Kidney (tissue), 14 donors: ENCODE measurements around the gene EXOC3. TPM values are rescaled to one million over a fixed set of nuclear protein-coding genes. Genes with fewer than 3 reads are reported as not detected.
A peak's percentile ranks its signal among the peaks of the same experiment; 100 is the strongest.

Source experiments
- DNase-seq, 5 donors: peaks; one replicate each; pipeline ENCODE4 v3.0.0-alpha.2; 2013 to 2020
- FAIRE-seq: peaks from 2 replicates; lab custom pipeline; 2012; peaks lifted over from hg19 to GRCh38; lab: Jason Lieb, UNC
- H3K27ac ChIP-seq, 2 donors: one replicate each; pipeline ENCODE4 v1.7.0; 2013; ENCODE audit warnings: low read depth in 2 of 2, low read length in 2 of 2, inconsistent platforms in 1 of 2
- H3K27me3 ChIP-seq: one replicate; pipeline ENCODE4 v1.7.1; 2013; ENCODE audit warnings: low read length, inconsistent platforms; ENCODE audit not compliant: control insufficient read depth, insufficient read depth
- H3K36me3 ChIP-seq, 3 donors: one replicate each; pipeline versions ENCODE4 v1.7.0 to v1.7.1; 2013; ENCODE audit warnings: low read length in 3 of 3, control low read depth in 1 of 3, inconsistent platforms in 1 of 3; ENCODE audit not compliant: insufficient read depth in 3 of 3, control insufficient read depth in 2 of 3
- H3K4me1 ChIP-seq, 3 donors: one replicate each; pipeline versions ENCODE4 v1.7.0 to v1.7.1; 2013; ENCODE audit warnings: low read length in 3 of 3, inconsistent platforms in 1 of 3, low read depth in 1 of 3; ENCODE audit not compliant: control insufficient read depth in 2 of 3, insufficient read depth in 2 of 3
- H3K4me3 ChIP-seq, 3 donors: one replicate each; pipeline versions ENCODE4 v1.7.0 to v1.8.1; 2013; ENCODE audit warnings: low read length in 3 of 3, control low read depth in 1 of 3, inconsistent platforms in 1 of 3
- H3K9ac ChIP-seq, 3 donors: one replicate each; pipeline versions ENCODE4 v1.7.0 to v1.7.1; 2013; ENCODE audit warnings: low read length in 3 of 3, control low read depth in 1 of 3, inconsistent platforms in 1 of 3
- H3K9me3 ChIP-seq, 3 donors: one replicate each; pipeline versions ENCODE4 v1.7.0 to v1.7.1; 2013; ENCODE audit warnings: low read length in 3 of 3, control low read depth in 1 of 3, inconsistent platforms in 1 of 3; ENCODE audit not compliant: control insufficient read depth in 2 of 3, insufficient read depth in 1 of 3
- CTCF ChIP-seq: IDR thresholded peaks from 3 replicates; pipeline ENCODE4 v1.5.1; 2012; ENCODE audit warnings: mild to moderate bottlenecking, moderate library complexity, borderline replicate concordance; ENCODE audit not compliant: insufficient read depth; ENCODE audit errors: extremely low read depth
- intact Hi-C: fragments of 100-400 bp; cut with DNase I; formaldehyde crosslinking; loops from one replicate; pipeline ENCODE4 v1.11.1; 2022
- polyA plus RNA-seq: library from polyadenylated mRNA; stranded (reverse); fragments of 350-450 nt; fragmentation: Illumina TruSeq; extraction: RNeasy Lipid Tissue Mini Kit (QIAGEN cat#74804); gene quantifications from one replicate; pipeline ENCODE4 v1.2.3, GENCODE V29; 2014; ENCODE audit warnings: low read depth, low replicate concordance; ENCODE audit not compliant: insufficient read depth
- total RNA-seq: library from RNA; stranded (reverse); fragmentation: NEBNext Ultra II Directional; extraction: Animal tissue kit (Norgen Biotek cat#: 25700); gene quantifications from one replicate; pipeline ENCODE4 v1.2.1, GENCODE V29; 2021
- donor health status: control.
- donor health status: control.
- donor health status: control.
- donor health status: control.
- donor health status: control.
- donor health status: DM: yes; HTN: yes; CAD: no.
- donor health status: Normal renal cell carcinoma (clear cell type).

The EXOC3 gene
- total and polyA plus RNA-seq, 2 donors from 2014 or later = 40.5 to 71.5 TPM

GRCh38 chr5:454936-455335 is 12.0 kb downstream of the EXOC3 start:
- no peaks in the 10 kb centered on the region for H3K27me3 ChIP-seq
- no peak overlapping the region for H3K4me3 ChIP-seq
- TF ChIP-seq CTCF = no peak
- no peak overlapping the region for H3K27ac ChIP-seq
- H3K4me1 ChIP-seq = no peaks in the 10 kb centered on the region
- no peak overlapping the region for H3K9ac ChIP-seq
- DNase-seq (peak in 1 of 5 donors; percentile 45), FAIRE-seq (no peak)
- intact Hi-C loops = no loop called here
- H3K9me3 ChIP-seq = peaks cover 2 to 10% (median 3%) of the 10 kb centered on the region in 3 donors
- H3K36me3 ChIP-seq = peaks cover 11 to 43% (median 18%) of the 10 kb centered on the region in 3 donors

DNA sequence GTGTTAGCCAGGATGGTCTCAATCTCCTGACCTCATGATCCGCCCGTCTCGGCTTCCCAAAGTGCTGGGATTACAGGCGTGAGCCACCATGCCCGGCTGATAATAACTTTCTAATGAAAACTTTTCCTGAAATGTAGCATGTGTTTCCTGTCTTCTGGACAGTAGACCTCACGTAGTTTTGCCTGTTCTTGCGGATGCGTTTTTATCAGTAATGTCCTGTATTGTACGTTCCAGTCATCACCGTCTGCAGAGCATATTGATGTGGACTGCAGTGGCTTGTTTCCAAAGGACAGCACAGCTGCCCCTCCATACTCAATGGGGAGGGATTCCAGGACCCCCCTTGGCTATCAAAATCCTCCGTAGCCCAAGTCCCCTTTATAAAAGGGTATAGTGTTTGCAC is 12.8 kb downstream of the EXOC3 start:
- TF ChIP-seq CTCF = no peak
- no peaks in the 10 kb centered on the region for H3K4me1 ChIP-seq
- no peak overlapping the region for H3K27ac ChIP-seq
- H3K27me3 ChIP-seq = no peaks in the 10 kb centered on the region
- DNase-seq (no peak), FAIRE-seq (no peak)
- H3K9me3 ChIP-seq = peaks cover 2 to 10% (median 3%) of the 10 kb centered on the region in 3 donors
- H3K4me3 ChIP-seq = no peak overlapping the region
- H3K9ac ChIP-seq = no peak overlapping the region
- peaks cover 8 to 45% (median 18%) of the 10 kb centered on the region in 3 donors for H3K36me3 ChIP-seq
- intact Hi-C loops = no loop called here

- no peak for FAIRE-seq
- intact Hi-C loops = no loop called here
- Histone ChIP-seq H3K27me3 (no peaks in the 10 kb centered on the region), H3K4me1 (no peaks in the 10 kb centered on the region), H3K9ac (no peak overlapping the region), H3K4me3 (no peak overlapping the region), H3K27ac (no peak overlapping the region), H3K36me3 (peaks cover 6 to 45% (median 20%) of the 10 kb centered on the region in 3 donors), H3K9me3 (peaks cover 0 to 9% (median 3%) of the 10 kb centered on the region in 3 donors)
- TF ChIP-seq CTCF = no peak
- DNase-seq = peak in 1 of 5 donors; percentile 57
Measured at GRCh38 chr5:456351-457194, 13.6 kb downstream of the EXOC3 start.
